H1 (cell line): ENCODE measurements around the gene TNFRSF11A. TPM values are rescaled to one million over a fixed set of nuclear protein-coding genes. Genes with fewer than 3 reads are reported as not detected.

Source experiments
- CTCF ChIA-PET: fragments of 300-600 bp; sonication (Branson Sonifier 250); formaldehyde crosslinking; loops from one replicate; lab custom pipeline; 2021; ENCODE audit not compliant: partially characterized antibody; lab: Charles Lee
- POLR2A ChIA-PET: fragments of 300-600 bp; sonication (Branson Sonifier 250); formaldehyde crosslinking; loops from one replicate; lab custom pipeline; 2021; ENCODE audit warnings: inconsistent platforms; ENCODE audit not compliant: partially characterized antibody; lab: Charles Lee
- DNase-seq, 2 experiments: peaks; one replicate each; pipeline versions ENCODE4 v3.0.0 to v3.0.0-alpha.2; 2010 to 2022; ENCODE audit warnings: low spot score in 2 of 2, low read depth in 1 of 2, mixed read lengths in 1 of 2
- FAIRE-seq: peaks from 2 replicates; lab custom pipeline; 2011; peaks lifted over from hg19 to GRCh38; lab: Jason Lieb, UNC
- H2AFZ ChIP-seq: 2 replicates; pipeline ENCODE4 v1.8.1; 2012; ENCODE audit warnings: low read length, inconsistent platforms
- H2AK5ac ChIP-seq: 2 replicates; pipeline ENCODE4 v1.6.1; 2013; ENCODE audit warnings: low read depth, low read length
- H2BK120ac ChIP-seq: replicated peaks from 2 replicates; pipeline ENCODE3; 2013; ENCODE audit warnings: low read depth, low read length, inconsistent platforms
- H2BK12ac ChIP-seq: 2 replicates; pipeline ENCODE4 v1.6.1; 2013; ENCODE audit warnings: low read depth, low read length
- H2BK15ac ChIP-seq: 2 replicates; pipeline ENCODE4 v1.6.1; 2013; ENCODE audit warnings: low read length
- H2BK20ac ChIP-seq: 2 replicates; pipeline ENCODE4 v1.6.1; 2013; ENCODE audit warnings: low read length
- H2BK5ac ChIP-seq: 2 replicates; pipeline ENCODE4 v1.6.1; 2013; ENCODE audit warnings: low read depth, low read length
- H3K14ac ChIP-seq: 2 replicates; pipeline ENCODE4 v1.6.1; 2013; ENCODE audit warnings: inconsistent platforms; ENCODE audit not compliant: insufficient read length
- H3K18ac ChIP-seq: 2 replicates; pipeline ENCODE4 v1.6.1; 2013; ENCODE audit warnings: low read length; ENCODE audit errors: extremely low read depth
- H3K23ac ChIP-seq: 2 replicates; pipeline ENCODE4 v1.6.1; 2013; ENCODE audit warnings: inconsistent platforms; ENCODE audit not compliant: insufficient read length
- H3K23me2 ChIP-seq: 2 replicates; pipeline ENCODE4 v1.6.1; 2013; ENCODE audit warnings: low read depth, low read length
- H3K27ac ChIP-seq: 2 replicates; pipeline ENCODE4 v1.6.1; 2011; ENCODE audit warnings: low read depth, low read length, inconsistent platforms
- H3K27me3 ChIP-seq, 4 experiments: replicated peaks in 1 of 4; 1 replicate in 1 of 4; 2 replicates in 3 of 4; pipeline versions ENCODE4 v1.6.1 to v1.8.1; 2011 to 2013; ENCODE audit warnings: low read length in 3 of 4, mild to moderate bottlenecking in 3 of 4, inconsistent platforms in 2 of 4, mixed read lengths in 2 of 4, moderate library complexity in 1 of 4; ENCODE audit not compliant: control insufficient read depth in 3 of 4, insufficient read depth in 3 of 4; ENCODE audit errors: extremely low read depth in 1 of 4
- H3K36me3 ChIP-seq, 4 experiments: 2 replicates each; pipeline versions ENCODE4 v1.6.1 to v1.8.1; 2011 to 2013; ENCODE audit warnings: mild to moderate bottlenecking in 4 of 4, low read length in 3 of 4, moderate library complexity in 2 of 4, control low read depth in 1 of 4, inconsistent platforms in 1 of 4; ENCODE audit not compliant: insufficient read depth in 4 of 4, control insufficient read depth in 2 of 4
- H3K4ac ChIP-seq: replicated peaks from 2 replicates; pipeline ENCODE3; 2013; ENCODE audit warnings: low read length, low read depth, mixed read lengths, inconsistent platforms; ENCODE audit not compliant: insufficient read length
- H3K4me1 ChIP-seq, 4 experiments: replicated peaks in 1 of 4; 1 replicate in 1 of 4; 2 replicates in 3 of 4; pipeline versions ENCODE4 v1.6.1 to v1.8.1; 2011 to 2013; ENCODE audit warnings: low read length in 3 of 4, inconsistent platforms in 2 of 4, mixed read lengths in 1 of 4; ENCODE audit not compliant: insufficient read depth in 4 of 4, control insufficient read depth in 3 of 4
- H3K4me2 ChIP-seq, 2 experiments: 2 replicates each; pipeline versions ENCODE4 v1.6.1 to v1.8.1; 2011 to 2013; ENCODE audit warnings: low read depth in 2 of 2, low read length in 2 of 2, control low read depth in 1 of 2, inconsistent platforms in 1 of 2, mild to moderate bottlenecking in 1 of 2; ENCODE audit not compliant: insufficient read depth in 1 of 2
- H3K4me3 ChIP-seq, 4 experiments: fragments of 200-600, 300-600 bp in 1 of 4; sonication (generic), shearing (Covaris generic), sonication (Bioruptor Twin) in 1 of 4; 2 replicates each; pipeline versions ENCODE4 v1.5.1 to v1.8.1; 2011 to 2016; ENCODE audit warnings: low read length in 4 of 4, low read depth in 3 of 4, control low read depth in 2 of 4, inconsistent platforms in 2 of 4, mild to moderate bottlenecking in 2 of 4, mixed read lengths in 1 of 4, moderate library complexity in 1 of 4; ENCODE audit not compliant: insufficient read depth in 2 of 4; ENCODE audit errors: extremely low read depth in 1 of 4
- H3K56ac ChIP-seq: replicated peaks from 2 replicates; pipeline ENCODE3; 2013; ENCODE audit warnings: low read depth, mild to moderate bottlenecking, mixed read lengths, low read length, inconsistent platforms; ENCODE audit not compliant: insufficient read length
- H3K79me1 ChIP-seq: 2 replicates; pipeline ENCODE4 v1.6.1; 2013; ENCODE audit warnings: low read depth, low read length, control low read depth
- H3K79me2 ChIP-seq, 2 experiments: 2 replicates each; pipeline versions ENCODE4 v1.6.1 to v1.8.1; 2012 to 2013; ENCODE audit warnings: low read length in 2 of 2, mild to moderate bottlenecking in 2 of 2, inconsistent platforms in 1 of 2; ENCODE audit not compliant: insufficient read depth in 2 of 2, control insufficient read depth in 1 of 2
- H3K9ac ChIP-seq, 4 experiments: replicated peaks in 1 of 4; 1 replicate in 1 of 4; 2 replicates in 3 of 4; pipeline versions ENCODE4 v1.6.1 to v1.8.1; 2011 to 2013; ENCODE audit warnings: low read depth in 3 of 4, low read length in 3 of 4, control low read depth in 2 of 4, mild to moderate bottlenecking in 2 of 4, moderate library complexity in 2 of 4, inconsistent platforms in 1 of 4; ENCODE audit errors: extremely low read depth in 1 of 4
- H3K9me3 ChIP-seq, 2 experiments: 2 replicates each; pipeline versions ENCODE4 v1.6.1 to v1.8.1; 2012 to 2013; ENCODE audit warnings: mild to moderate bottlenecking in 2 of 2, moderate library complexity in 2 of 2, control low read depth in 1 of 2, inconsistent platforms in 1 of 2, low read depth in 1 of 2, low read length in 1 of 2, mixed read lengths in 1 of 2; ENCODE audit not compliant: insufficient read depth in 2 of 2
- H4K20me1 ChIP-seq, 2 experiments: replicated peaks in 1 of 2; 2 replicates each; pipeline versions ENCODE3 to v1.8.1; 2011 to 2013; ENCODE audit warnings: inconsistent platforms in 2 of 2, low read length in 2 of 2, mild to moderate bottlenecking in 1 of 2; ENCODE audit not compliant: insufficient read depth in 2 of 2, control insufficient read depth in 1 of 2
- H4K5ac ChIP-seq: 2 replicates; pipeline ENCODE4 v1.6.1; 2013; ENCODE audit warnings: low read length, low read depth, mixed read lengths, inconsistent platforms; ENCODE audit not compliant: insufficient read length
- H4K8ac ChIP-seq: 2 replicates; pipeline ENCODE4 v1.8.0; 2013; ENCODE audit warnings: mild to moderate bottlenecking, moderate library complexity, low read length, inconsistent platforms; ENCODE audit not compliant: insufficient read depth; ENCODE audit errors: extremely low read depth
- H4K91ac ChIP-seq: replicated peaks from 2 replicates; pipeline ENCODE3; 2013; ENCODE audit warnings: low read length, mixed read lengths, inconsistent platforms; ENCODE audit not compliant: insufficient read length
- BCL11A ChIP-seq, 2 experiments: IDR thresholded peaks; one replicate each; pipeline ENCODE4 v1.6.1; 2011; ENCODE audit warnings: low read depth in 2 of 2, low read length in 2 of 2, mild to moderate bottlenecking in 2 of 2
- CHD1 ChIP-seq: IDR thresholded peaks from 2 replicates; pipeline ENCODE4 v1.6.1; 2012; ENCODE audit warnings: low read depth, low read length, improper control_type of control experiment
- CTBP2 ChIP-seq: IDR thresholded peaks from 2 replicates; pipeline ENCODE4 v1.7.0; 2011; ENCODE audit warnings: borderline replicate concordance, mild to moderate bottlenecking, moderate library complexity, mixed read lengths, low read length; ENCODE audit not compliant: insufficient read depth, insufficient read length
- EP300 ChIP-seq, 2 experiments: IDR thresholded peaks; 1 replicate in 1 of 2; 2 replicates in 1 of 2; pipeline ENCODE4 v1.6.1; 2011 to 2012; ENCODE audit warnings: low read depth in 2 of 2, low read length in 2 of 2, mild to moderate bottlenecking in 2 of 2, borderline replicate concordance in 1 of 2, inconsistent platforms in 1 of 2, moderate library complexity in 1 of 2
- HDAC2 ChIP-seq, 2 experiments: fragments of 300-600 bp in 1 of 2; sonication (generic) in 1 of 2; IDR thresholded peaks; 2 replicates each; pipeline ENCODE4 v1.6.1; 2011 to 2012; ENCODE audit warnings: low read depth in 2 of 2, low read length in 2 of 2, mild to moderate bottlenecking in 2 of 2, moderate library complexity in 2 of 2, borderline replicate concordance in 1 of 2, inconsistent platforms in 1 of 2
- JUND ChIP-seq: IDR thresholded peaks from 2 replicates; pipeline ENCODE4 v1.6.1; 2011; ENCODE audit warnings: mild to moderate bottlenecking, improper control_type of control experiment, low read length
- MAFK ChIP-seq: IDR thresholded peaks from 2 replicates; pipeline ENCODE4 v1.6.1; 2012; ENCODE audit warnings: low read depth, mild to moderate bottlenecking, improper control_type of control experiment, low read length
- POU5F1 ChIP-seq: IDR thresholded peaks from 2 replicates; pipeline ENCODE4 v1.6.1; 2011; ENCODE audit warnings: low read depth, mild to moderate bottlenecking, low read length, moderate library complexity
- SAP30 ChIP-seq: fragments of 300-600 bp; sonication (generic); IDR thresholded peaks from 2 replicates; pipeline ENCODE4 v1.7.1; 2012; ENCODE audit warnings: low read length, moderate library complexity, mild to moderate bottlenecking, inconsistent platforms; ENCODE audit not compliant: insufficient read depth, insufficient replicate concordance
- SP1 ChIP-seq: IDR thresholded peaks from 2 replicates; pipeline ENCODE4 v1.6.1; 2011; ENCODE audit warnings: low read depth, low read length
- SP4 ChIP-seq: IDR thresholded peaks from 2 replicates; pipeline ENCODE4 v1.6.1; 2012; ENCODE audit warnings: low read length, inconsistent platforms
- SRF ChIP-seq: IDR thresholded peaks from 2 replicates; pipeline ENCODE4 v1.6.1; 2011; ENCODE audit warnings: mild to moderate bottlenecking, low read depth, low read length, moderate library complexity
- TBP ChIP-seq: IDR thresholded peaks from 2 replicates; pipeline ENCODE4 v1.6.1; 2011; ENCODE audit warnings: low read depth, low read length, improper control_type of control experiment
- YY1 ChIP-seq: IDR thresholded peaks from 2 replicates; pipeline ENCODE4 v1.6.1; 2011; ENCODE audit warnings: low read depth, mild to moderate bottlenecking, low read length
- WGBS, 2 experiments: shearing (Covaris generic) in 1 of 2; methylation state at CpG; one replicate each; pipeline versions ENCODE4 v1.1.6 to v1.1.7; 2013 to 2015; ENCODE audit warnings: low lambda C conversion rate in 2 of 2, mixed read lengths in 2 of 2, inconsistent platforms in 1 of 2, low coverage in 1 of 2, missing lambda C conversion rate in 1 of 2; ENCODE audit not compliant: insufficient replicate concordance in 2 of 2, insufficient coverage in 1 of 2, insufficient read length in 1 of 2; ENCODE audit errors: extremely low coverage in 1 of 2, missing lambda C conversion rate in 1 of 2; 5-methylcytosine and 5-hydroxymethylcytosine counted together
- polyA plus RNA-seq, 7 experiments: library from polyadenylated mRNA; depleted of rRNA in 3 of 7; stranded (reverse) in 5 of 7; unstranded in 2 of 7; fragments of >200 nt in 5 of 7; fragments of 200-250 nt in 2 of 7; gene quantifications; 1 replicate in 5 of 7; 2 replicates in 1 of 7; 4 replicates in 1 of 7; pipeline versions ENCODE4 v1.2.1 to v1.2.3, GENCODE V29; 2011 to 2013; ENCODE audit warnings: missing spikeins in 2 of 7, mixed read lengths in 2 of 7
- total RNA-seq: library from RNA; stranded (reverse); fragmentation: NEBNext Ultra II Directional; extraction: Animal tissue kit (Norgen Biotek cat#: 25700); gene quantifications from 2 replicates; pipeline ENCODE4 v1.2.1, GENCODE V29; 2021

TNFRSF11A gene
- total and polyA plus RNA-seq, 2 of the 8 experiments (the other 6 are each of a cell fraction or from before 2014, with no cell fraction given): 8.7 to 10.6 TPM

DNA sequence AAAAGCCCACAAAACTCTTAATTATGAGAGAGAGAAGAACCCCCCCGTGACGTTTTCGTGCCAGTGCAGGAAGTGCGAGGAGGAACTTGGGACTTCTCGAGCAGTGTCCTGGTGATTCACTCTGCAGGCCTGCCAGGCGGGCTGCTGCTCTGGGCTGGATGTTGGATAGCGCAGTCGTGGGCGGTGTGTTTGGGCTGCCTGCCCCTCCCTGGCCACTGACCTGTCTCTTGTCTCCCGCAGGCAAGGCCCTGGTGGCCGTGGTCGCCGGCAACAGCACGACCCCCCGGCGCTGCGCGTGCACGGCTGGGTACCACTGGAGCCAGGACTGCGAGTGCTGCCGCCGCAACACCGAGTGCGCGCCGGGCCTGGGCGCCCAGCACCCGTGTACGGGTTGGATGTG, 29.0 kb downstream of the TNFRSF11A start:
- H2BK120ac ChIP-seq: no peak overlapping the region
- peak overlapping the region; percentile 19; the same call in 1 of the 2 replicates for H3K27ac ChIP-seq
- no peak overlapping the region for H3K4me3 ChIP-seq
- FAIRE-seq (no peak), DNase-seq (no peak)
- H3K4me1 ChIP-seq: peaks cover 0 to 4% (median 0%) of the 10 kb centered on the region in 4 experiments; a peak in 3 of 7 replicates
- H3K23me2 ChIP-seq: no peaks in the 10 kb centered on the region
- H4K91ac ChIP-seq: no peak overlapping the region
- H3K4ac ChIP-seq: no peak overlapping the region
- no peak overlapping the region for H4K5ac ChIP-seq
- no peak overlapping the region for H3K18ac ChIP-seq
- WGBS, 2 experiments: 94% methylated on average over 29 of the region's 29 CpGs; no CpG with 5 or more reads in 1 of the 2 experiments
- H4K8ac ChIP-seq: peak overlapping the region; percentile 76; the same call in 1 of the 2 replicates
- no peak overlapping the region for H3K23ac ChIP-seq
- H2AK5ac ChIP-seq: no peak overlapping the region
- no peak overlapping the region for H2BK12ac ChIP-seq
- TF ChIP-seq EP300 (IDR thresholded peaks at IDR 0.05; ENCODE audit: borderline replicate concordance in 1 of 2, low read depth in 2 of 2, low read length in 2 of 2): no peak
- TF ChIP-seq BCL11A (IDR thresholded peaks at IDR 0.05; ENCODE audit: low read depth in 2 of 2, low read length in 2 of 2): no peak
- TF ChIP-seq JUND: no peak
- TF ChIP-seq POU5F1: no peak
- no peak for TF ChIP-seq SP1
- no peak for TF ChIP-seq SAP30
- TF ChIP-seq TBP: no peak
- no peak for TF ChIP-seq YY1
- no peak for TF ChIP-seq MAFK
- no peak for TF ChIP-seq HDAC2 (IDR thresholded peaks at IDR 0.05; ENCODE audit: borderline replicate concordance in 1 of 2, low read depth in 2 of 2, low read length in 2 of 2)
- no peak for TF ChIP-seq CTBP2
- TF ChIP-seq SP4: no peak
- TF ChIP-seq SRF: no peak
- TF ChIP-seq CHD1: no peak
- H3K36me3 ChIP-seq: peaks cover 0 to 16% (median 5%) of the 10 kb centered on the region in 4 experiments; a peak in 5 of 8 replicates
- H3K9ac ChIP-seq: no peak overlapping the region
- H3K79me1 ChIP-seq: no peaks in the 10 kb centered on the region
- H4K20me1 ChIP-seq: peaks cover 0 to 2% of the 10 kb centered on the region in 2 experiments
- no peak overlapping the region for H2BK15ac ChIP-seq
- no peaks in the 10 kb centered on the region for H3K9me3 ChIP-seq
- H2AFZ ChIP-seq: no peak overlapping the region
- H3K27me3 ChIP-seq: no peaks in the 10 kb centered on the region
- ChIA-PET POLR2A (no interaction called here), CTCF (interaction anchor here (0.7 kb wide), 1 partner anchor 92 kb away, joined by 3 read pairs; no protein-coding TSS in a partner anchor)
- H2BK20ac ChIP-seq: no peak overlapping the region
- H3K4me2 ChIP-seq: no peak overlapping the region
- H2BK5ac ChIP-seq: peak overlapping the region; percentile 40; the same call in 1 of the 2 replicates
- no peak overlapping the region for H3K56ac ChIP-seq
- H3K14ac ChIP-seq: no peak overlapping the region
- H3K79me2 ChIP-seq: no peaks in the 10 kb centered on the region
